ENCODE results near the gene SLC48A1. TPM values are rescaled to one million over a fixed set of nuclear protein-coding genes. Genes with fewer than 3 reads are reported as not detected.

SLC48A1 gene
- total and polyA plus RNA-seq, 10 of the 15 experiments (the other 5 are each of a cell fraction or from before 2014, with no cell fraction given) = 1.1 to 4.9 (median 1.9) TPM

GRCh38 chr12:47795121-47795813, 22.2 kb downstream of the SLC48A1 start (continued):
- TF ChIP-seq SKIL (IDR thresholded peaks at IDR 0.05; ENCODE audit: low read depth, poor library complexity, severe bottlenecking) (no peak), CBX3 (IDR thresholded peaks at IDR 0.05; ENCODE audit: borderline replicate concordance, low read depth) (no peak), PAX5 (IDR thresholded peaks at IDR 0.05; ENCODE audit: borderline replicate concordance, low read depth, low read length) (no peak), TCF12 (IDR thresholded peaks at IDR 0.05; ENCODE audit: low read depth, low read length) (no peak), CBX5 (IDR thresholded peaks at IDR 0.05; ENCODE audit: low read depth) (no peak), NFYB (IDR thresholded peaks at IDR 0.05; ENCODE audit: insufficient read depth, low read depth, low read length) (no peak), MTA2 (IDR thresholded peaks at IDR 0.05; ENCODE audit: low read depth) (no peak)

- 84% methylated on average over 19 of the region's 22 CpGs for WGBS (ENCODE audit: insufficient coverage, insufficient replicate concordance, low lambda C conversion rate, missing lambda C conversion rate)
- TF ChIP-seq POLR2A (IDR thresholded peaks at IDR 0.05; ENCODE audit: low read depth, low read length) (0 out of 2 replicates have a peak, but pooled peaks have one; percentile 24), NFIC (IDR thresholded peaks at IDR 0.05; ENCODE audit: low read depth, low read length) (no peak), SMAD5 (IDR thresholded peaks at IDR 0.05; ENCODE audit: low read depth) (no peak), USF2 (IDR thresholded peaks at IDR 0.05; ENCODE audit: borderline replicate concordance, low read depth, low read length) (no peak)
- no peaks in the 10 kb centered on the region; a peak in 1 of 4 replicates for H3K27me3 ChIP-seq (replicated peaks in 1 of 2; ENCODE audit: control insufficient read depth in 2 of 2, insufficient read depth in 2 of 2, low read length in 1 of 2)
- no peak overlapping the region for H3K4me2 ChIP-seq (ENCODE audit: control insufficient read depth, insufficient read depth)
- DNase-seq (ENCODE audit: low read depth, low spot score) (no peak), ATAC-seq (no peak), FAIRE-seq (no peak)
- H3K4me1 ChIP-seq (ENCODE audit: control insufficient read depth, insufficient read depth, low read length) = no peaks in the 10 kb centered on the region
- BruUV-seq (replicated peaks) = no TSS peak
- ChIA-PET SMC1A (ENCODE audit: uncharacterized antibody, unreplicated experiment) (interaction anchor here (4.0 kb wide), 1 partner anchor 42 kb away, joined by 43 read pairs; no protein-coding TSS in a partner anchor), CTCF (interaction anchor here (1.5 to 7.9 kb wide), 2 partner anchors 39 to 51 kb away, joined by 3 to 215 read pairs; no protein-coding TSS in a partner anchor), POLR2A (no interaction called here), RAD21 (ENCODE audit: unreplicated experiment) (interaction anchor here (0.6 to 7.5 kb wide), 2 partner anchors 23 to 42 kb away, joined by 3 to 166 read pairs; no protein-coding TSS in a partner anchor)
- in situ Hi-C loops (cut with MboI) (no loop called here), intact Hi-C loops (cut with micrococcal nuclease; ENCODE audit: unreplicated experiment) (no loop called here)
- H3K9me3 ChIP-seq (replicated peaks; ENCODE audit: control insufficient read depth, insufficient read depth, low read length) = no peaks in the 10 kb centered on the region
- no peak overlapping the region for H2AFZ ChIP-seq (ENCODE audit: control insufficient read depth, low read depth, low read length)
- H3K79me2 ChIP-seq (ENCODE audit: control insufficient read depth, insufficient read depth, low read length) = no peaks in the 10 kb centered on the region
- peaks cover 0 to 3% of the 10 kb centered on the region in 2 experiments; a peak in 2 of 4 replicates for H3K36me3 ChIP-seq (ENCODE audit: control insufficient read depth in 2 of 2, insufficient read depth in 2 of 2, low read length in 1 of 2)
- H3K27ac ChIP-seq (ENCODE audit: control insufficient read depth, insufficient read depth) = no peak overlapping the region
- H3K4me3 ChIP-seq = no peak overlapping the region
- no peaks in the 10 kb centered on the region for H4K20me1 ChIP-seq (ENCODE audit: control insufficient read depth, insufficient read depth)
- no peak overlapping the region for H3K9ac ChIP-seq (ENCODE audit: control insufficient read depth, insufficient read depth, low read length)
These were observed 22.9 kb downstream of the SLC48A1 start for GRCh38 chr12:47795814-47796411.
